NCI-H1694 treated with DMSO at 0.1 percent for 48 hours (cell line): ENCODE measurements around the gene PTPRM.

Experiments used
- DNase-seq: peaks from one replicate; lab custom pipeline; 2025; lab: John Stamatoyannopoulos, UW

The PTPRM gene

GRCh38 chr18:8286303-8286702 lies 719.2 kb downstream of the PTPRM start:
- no peak for DNase-seq

- no peak for DNase-seq
Measured at GRCh38 chr18:8287196-8287885, 720.2 kb downstream of the PTPRM start.

GRCh38 chr18:8288472-8289195 lies 721.5 kb downstream of the PTPRM start:
- DNase-seq = no peak

GRCh38 chr18:8290435-8290834 lies 723.3 kb downstream of the PTPRM start:
- DNase-seq = no peak

DNA sequence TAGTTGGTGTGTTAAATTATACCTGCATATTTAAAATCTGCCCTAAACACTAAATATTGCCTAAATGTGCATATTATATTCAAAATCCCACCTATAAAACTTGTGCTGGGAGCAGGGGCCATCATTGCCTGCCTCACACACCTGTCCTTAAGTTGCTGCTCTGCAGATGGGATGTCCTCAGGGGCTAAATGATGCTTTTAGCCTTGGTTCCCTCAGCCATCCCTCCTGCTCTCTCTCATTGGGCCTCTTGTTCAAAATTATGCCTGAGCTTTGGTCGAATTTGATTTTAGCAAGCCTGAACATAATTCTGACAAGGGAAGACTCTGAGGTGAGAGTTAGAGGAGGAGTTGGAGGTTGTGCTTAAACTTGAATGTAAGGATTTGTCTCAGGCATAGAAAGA lies 723.8 kb downstream of the PTPRM start:
- DNase-seq = no peak

- no peak for DNase-seq
Measured at GRCh38 chr18:8293184-8293583, 726.1 kb downstream of the PTPRM start.

- no peak for DNase-seq
Measured at GRCh38 chr18:8296886-8297616, 729.9 kb downstream of the PTPRM start.

DNA sequence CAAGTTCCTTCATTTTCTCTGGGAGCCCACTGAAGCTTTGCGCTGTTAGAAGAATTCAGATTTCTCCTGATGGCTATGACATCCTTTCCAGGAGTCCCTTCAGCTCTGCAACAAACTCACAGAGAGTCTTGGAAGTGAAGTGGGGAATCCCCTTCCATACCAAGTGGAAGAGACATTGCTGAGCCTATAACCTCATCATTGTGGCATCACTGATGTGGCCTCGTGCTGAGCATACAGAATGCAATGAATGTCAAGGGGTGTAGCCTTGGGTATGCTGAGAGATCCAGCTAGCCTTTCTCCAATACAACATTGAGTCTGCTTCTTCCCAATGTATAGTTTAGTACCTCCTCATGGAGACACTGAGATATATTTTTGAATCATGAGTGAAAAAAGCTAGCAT lies 731.1 kb downstream of the PTPRM start:
- no peak for DNase-seq

- DNase-seq = no peak
Measured at GRCh38 chr18:8299054-8299980, 732.2 kb downstream of the PTPRM start.

GRCh38 chr18:8300751-8301410 lies 733.8 kb downstream of the PTPRM start:
- no peak for DNase-seq

- no peak for DNase-seq
Measured at GRCh38 chr18:8301427-8302172, 734.5 kb downstream of the PTPRM start.

- DNase-seq = no peak
Measured at GRCh38 chr18:8303151-8303755, 736.1 kb downstream of the PTPRM start.

- no peak for DNase-seq
Measured at GRCh38 chr18:8307960-8308359, 740.8 kb downstream of the PTPRM start.

DNA sequence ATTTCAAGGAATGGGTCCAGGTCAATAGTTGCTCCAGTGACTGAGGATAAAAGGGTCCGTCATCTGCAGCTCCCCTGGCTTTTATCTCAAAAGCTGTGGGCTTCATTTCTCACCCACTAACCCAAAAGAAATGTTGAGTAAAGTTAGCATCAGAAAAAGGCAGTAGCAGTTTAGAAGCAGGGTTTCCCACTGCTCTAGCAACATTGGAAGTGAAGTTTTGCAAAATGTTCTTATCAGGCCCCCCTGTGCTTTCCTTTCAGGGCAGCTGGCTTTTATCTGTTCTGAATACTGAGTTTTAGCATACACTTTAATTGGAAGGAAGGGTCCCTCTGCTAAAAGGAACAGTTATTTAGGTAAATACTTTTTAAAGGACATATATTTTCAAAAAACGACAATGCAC lies 745.9 kb downstream of the PTPRM start:
- no peak for DNase-seq

DNA sequence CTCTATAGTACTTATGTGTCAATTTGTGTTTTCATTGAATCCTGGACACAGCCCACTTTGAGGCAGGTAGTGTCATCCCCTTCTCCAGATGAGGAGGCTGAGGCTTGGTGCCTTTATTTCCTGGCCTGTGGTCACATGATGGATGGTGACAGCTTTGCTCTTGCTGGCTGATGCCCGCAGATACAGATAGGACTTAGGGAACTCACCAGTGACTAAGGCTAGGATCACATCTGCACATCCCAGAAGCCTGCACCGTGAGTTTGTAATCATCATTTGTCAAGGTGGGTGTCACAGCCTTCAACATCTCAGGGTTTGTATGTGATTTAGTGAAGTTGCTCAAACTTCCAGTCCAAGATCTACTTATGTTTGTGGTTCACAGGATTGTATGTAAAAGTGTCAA lies 747.0 kb downstream of the PTPRM start:
- DNase-seq = no peak

- DNase-seq = no peak
Measured at GRCh38 chr18:8319798-8320489, 752.8 kb downstream of the PTPRM start.

- no peak for DNase-seq
Measured at GRCh38 chr18:8322486-8322885, 755.4 kb downstream of the PTPRM start.

DNA sequence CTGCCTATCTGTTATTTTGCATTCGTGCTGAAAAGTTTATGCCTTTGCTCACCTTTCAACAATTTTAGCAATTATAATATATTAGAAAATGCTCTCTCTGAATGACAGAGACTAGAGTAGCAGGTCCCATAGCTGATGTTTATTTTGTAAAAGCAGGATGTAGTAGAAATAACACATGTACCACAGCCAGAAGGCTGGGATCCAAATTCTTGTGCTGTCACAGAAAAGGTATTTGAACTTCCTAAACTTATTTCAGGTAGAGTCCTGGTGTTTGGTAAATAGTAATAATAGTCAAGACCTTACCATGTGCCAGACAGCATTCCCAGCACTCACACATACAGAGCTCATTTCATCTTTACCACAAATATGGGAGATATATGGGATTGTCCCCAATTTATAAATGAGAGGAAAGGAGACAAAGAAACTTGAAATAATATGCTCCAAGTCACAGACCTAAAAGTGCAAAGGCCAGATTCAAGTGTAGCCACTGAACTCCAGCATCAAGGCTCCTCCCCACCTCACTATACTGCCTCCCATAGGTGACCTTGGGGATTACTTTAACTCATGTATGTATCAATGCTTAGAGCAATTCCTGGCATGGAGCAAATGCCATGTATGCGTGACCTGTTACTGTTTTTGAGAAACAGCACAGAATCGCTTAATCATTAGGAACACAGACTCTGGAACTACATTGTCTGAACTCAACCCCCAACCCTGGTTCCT lies 757.4 kb downstream of the PTPRM start:
- DNase-seq = no peak
